Caco-2 (cell line): ENCODE results near the gene TGFB2. TPM values are rescaled to one million over a fixed set of nuclear protein-coding genes. Genes with fewer than 3 reads are reported as not detected.

Experiments
- BruUV-seq: library from RNA; stranded (reverse); fragments of 400-500 nt; replicated peaks from 2 replicates; lab custom pipeline; 2021; lab: Mats Ljungman, UMichigan
- CTCF ChIA-PET: fragments of 300-600 bp; sonication (Branson Sonifier 250); formaldehyde crosslinking; loops from one replicate; lab custom pipeline; 2022; ENCODE audit warnings: antibody characterized with exemption; lab: Charles Lee
- POLR2A ChIA-PET: fragments of 300-600 bp; sonication (Branson Sonifier 250); formaldehyde crosslinking; loops from one replicate; lab custom pipeline; 2022; ENCODE audit warnings: antibody characterized with exemption; lab: Charles Lee
- DNase-seq, 2 experiments: peaks; one replicate each; pipeline versions ENCODE4 v3.0.0 to v3.0.0-alpha.2; 2020 to 2022
- H3K27me3 ChIP-seq: replicated peaks from 2 replicates; pipeline ENCODE4 v1.6.0; 2011; ENCODE audit warnings: low read length; ENCODE audit not compliant: control insufficient read depth, insufficient read depth
- H3K36me3 ChIP-seq: 2 replicates; pipeline ENCODE4 v1.5.1; 2011; ENCODE audit warnings: low read length; ENCODE audit not compliant: control insufficient read depth, insufficient read depth
- H3K4me1 ChIP-seq: fragments of 250-450 bp; sonication (Bioruptor Pico); 2 replicates; pipeline ENCODE4 v1.5.1; 2020; ENCODE audit warnings: mild to moderate bottlenecking
- H3K4me3 ChIP-seq: 2 replicates; pipeline ENCODE4 v1.5.1; 2011; ENCODE audit warnings: low read depth, mild to moderate bottlenecking, control low read depth, low read length
- H3K9me3 ChIP-seq: fragments of 250-450 bp; sonication (Bioruptor Pico); 2 replicates; pipeline ENCODE4 v1.5.1; 2020; ENCODE audit warnings: mild to moderate bottlenecking, moderate library complexity
- H3K27ac Mint-ChIP-seq: one replicate; pipeline ENCODE4 v1.8.0; 2022; ENCODE audit warnings: mixed read lengths; ENCODE audit not compliant: unreplicated experiment
- H3K27me3 Mint-ChIP-seq: one replicate; pipeline ENCODE4 v1.8.0; 2022; ENCODE audit warnings: mixed read lengths; ENCODE audit not compliant: insufficient read depth, unreplicated experiment
- H3K36me3 Mint-ChIP-seq: one replicate; pipeline ENCODE4 v1.8.0; 2022; ENCODE audit warnings: mild to moderate bottlenecking, mixed read lengths; ENCODE audit not compliant: insufficient read depth, unreplicated experiment
- H3K4me1 Mint-ChIP-seq: one replicate; pipeline ENCODE4 v1.8.0; 2022; ENCODE audit warnings: low read depth, mixed read lengths; ENCODE audit not compliant: unreplicated experiment
- H3K4me3 Mint-ChIP-seq: one replicate; pipeline ENCODE4 v1.8.0; 2022; ENCODE audit warnings: mild to moderate bottlenecking, moderate library complexity, mixed read lengths; ENCODE audit not compliant: unreplicated experiment
- H3K9me3 Mint-ChIP-seq: one replicate; pipeline ENCODE4 v1.8.0; 2022; ENCODE audit warnings: mixed read lengths; ENCODE audit not compliant: unreplicated experiment
- intact Hi-C: fragments of 100-400 bp; cut with micrococcal nuclease; formaldehyde crosslinking; loops from one replicate; pipeline ENCODE4 v1.10.0; 2022; ENCODE audit not compliant: unreplicated experiment
- total RNA-seq: library from RNA; stranded (reverse); gene quantifications from 2 replicates; pipeline ENCODE4 v1.2.3, GENCODE V29; 2022
- TF ChIP-seq, protein P1 (sequence below), 2 experiments: fragments of 200-600 bp in 1 of 2; IDR thresholded peaks; 1 replicate in 1 of 2; 2 replicates in 1 of 2; pipeline versions ENCODE4 v1.5.1 to v1.8.0; 2011 to 2022; ENCODE audit warnings: antibody characterized with exemption in 1 of 2, control low read depth in 1 of 2, inconsistent platforms in 1 of 2, low read depth in 1 of 2, low read length in 1 of 2, mild to moderate bottlenecking in 1 of 2, moderate library complexity in 1 of 2; ENCODE audit not compliant: insufficient read depth in 1 of 2, severe bottlenecking in 1 of 2, unreplicated experiment in 1 of 2

The TGFB2 gene
- total RNA-seq, 1 experiment from 2014 or later, result 14.2 TPM

DNA sequence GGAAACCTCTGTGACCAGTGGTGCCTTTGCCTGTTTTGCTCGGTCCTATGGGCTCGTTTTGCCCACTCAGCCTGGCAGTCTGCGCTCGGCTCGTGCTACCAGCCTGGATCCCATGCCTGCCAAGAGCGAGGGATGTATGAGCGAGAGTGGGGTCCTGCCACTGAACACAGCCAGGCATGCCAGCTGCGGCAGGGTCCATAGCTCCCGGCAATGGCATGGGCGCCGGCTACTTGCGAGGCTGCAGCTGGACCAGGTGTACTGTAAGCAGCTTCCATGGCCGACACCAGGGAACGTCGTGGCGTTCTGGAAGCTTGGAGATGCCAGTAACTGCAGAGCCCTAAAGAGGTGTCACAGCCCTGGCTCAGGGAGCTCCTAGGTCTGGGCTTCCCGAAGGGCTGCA is 22.4 kb upstream of the TGFB2 start:
- TF ChIP-seq, protein P1, sequence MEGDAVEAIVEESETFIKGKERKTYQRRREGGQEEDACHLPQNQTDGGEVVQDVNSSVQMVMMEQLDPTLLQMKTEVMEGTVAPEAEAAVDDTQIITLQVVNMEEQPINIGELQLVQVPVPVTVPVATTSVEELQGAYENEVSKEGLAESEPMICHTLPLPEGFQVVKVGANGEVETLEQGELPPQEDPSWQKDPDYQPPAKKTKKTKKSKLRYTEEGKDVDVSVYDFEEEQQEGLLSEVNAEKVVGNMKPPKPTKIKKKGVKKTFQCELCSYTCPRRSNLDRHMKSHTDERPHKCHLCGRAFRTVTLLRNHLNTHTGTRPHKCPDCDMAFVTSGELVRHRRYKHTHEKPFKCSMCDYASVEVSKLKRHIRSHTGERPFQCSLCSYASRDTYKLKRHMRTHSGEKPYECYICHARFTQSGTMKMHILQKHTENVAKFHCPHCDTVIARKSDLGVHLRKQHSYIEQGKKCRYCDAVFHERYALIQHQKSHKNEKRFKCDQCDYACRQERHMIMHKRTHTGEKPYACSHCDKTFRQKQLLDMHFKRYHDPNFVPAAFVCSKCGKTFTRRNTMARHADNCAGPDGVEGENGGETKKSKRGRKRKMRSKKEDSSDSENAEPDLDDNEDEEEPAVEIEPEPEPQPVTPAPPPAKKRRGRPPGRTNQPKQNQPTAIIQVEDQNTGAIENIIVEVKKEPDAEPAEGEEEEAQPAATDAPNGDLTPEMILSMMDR (IDR thresholded peaks at IDR 0.05; ENCODE audit: insufficient read depth in 1 of 2, low read depth in 1 of 2, low read length in 1 of 2, severe bottlenecking in 1 of 2, unreplicated experiment in 1 of 2), result no peak
- no peaks in the 10 kb centered on the region for H3K4me1 ChIP-seq
- no peaks in the 10 kb centered on the region for H3K27me3 ChIP-seq
- H3K4me3 Mint-ChIP-seq, result no peak overlapping the region
- no peaks in the 10 kb centered on the region for H3K4me1 Mint-ChIP-seq
- intact Hi-C loops, result no loop called here
- BruUV-seq, result no TSS peak
- 0 out of 2 replicates have a peak, but pooled peaks cover 1% of the 10 kb centered on the region for H3K36me3 ChIP-seq
- no peaks in the 10 kb centered on the region for H3K9me3 ChIP-seq
- no peaks in the 10 kb centered on the region for H3K9me3 Mint-ChIP-seq
- peak overlapping the region; percentile 45 for H3K27ac Mint-ChIP-seq
- CTCF ChIA-PET, result no interaction called here
- H3K36me3 Mint-ChIP-seq, result peaks cover 18% of the 10 kb centered on the region
- POLR2A ChIA-PET, result no interaction called here
- no peak overlapping the region for H3K4me3 ChIP-seq
- no peaks in the 10 kb centered on the region for H3K27me3 Mint-ChIP-seq
- DNase-seq, result no peak

DNA sequence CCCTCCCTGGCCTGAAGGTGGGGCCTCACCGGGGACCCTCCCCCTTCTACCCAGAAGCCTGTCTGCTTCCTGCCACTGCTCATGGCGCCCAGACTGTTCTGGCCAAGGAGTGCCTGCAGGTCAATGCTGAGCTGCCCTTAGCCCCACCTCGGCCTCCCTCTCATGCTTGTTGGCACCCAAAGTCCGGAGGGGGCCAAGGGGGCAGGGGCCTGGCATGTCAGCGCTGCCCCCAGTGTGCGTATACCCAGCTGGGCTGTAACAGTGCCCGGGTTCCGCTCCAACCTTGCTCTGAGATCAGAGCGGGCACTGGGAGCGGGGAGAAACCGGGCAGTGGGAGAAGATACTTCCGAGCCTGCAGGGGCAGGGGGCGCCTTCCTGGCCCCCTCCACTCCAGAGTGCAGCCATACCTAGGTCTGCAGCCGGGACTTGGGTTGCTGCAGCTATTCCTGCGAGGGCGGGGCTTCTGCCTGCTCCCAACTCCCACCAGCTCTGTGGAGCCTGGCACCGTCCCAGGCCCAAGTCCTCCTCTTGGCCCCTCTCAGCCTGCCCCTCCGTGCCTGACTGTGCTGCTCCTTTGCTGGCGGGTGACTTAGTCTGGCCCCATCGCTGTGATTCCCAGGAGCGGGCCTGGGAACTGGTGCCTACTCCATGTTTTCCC is 21.4 kb upstream of the TGFB2 start:
- CTCF ChIA-PET, result no interaction called here

DNA sequence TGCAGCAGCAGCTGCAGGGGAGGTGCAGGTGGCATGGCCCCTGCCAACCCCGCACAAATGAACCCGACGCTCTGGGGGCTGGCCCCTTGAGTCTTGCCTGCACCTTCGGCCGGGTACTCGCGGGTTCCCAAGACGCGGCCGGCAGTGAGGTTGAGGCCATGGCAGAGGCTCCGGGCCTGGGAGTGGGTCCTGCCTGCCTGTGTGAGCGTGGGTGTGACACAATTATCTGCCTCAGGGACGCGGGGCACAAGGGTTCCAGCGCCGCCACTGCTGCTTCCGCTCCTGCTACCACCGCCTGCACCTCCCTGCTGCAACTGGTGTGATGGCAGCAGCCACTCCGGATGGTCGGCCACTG is 20.9 kb upstream of the TGFB2 start:
- peaks cover 27% of the 10 kb centered on the region for H3K36me3 Mint-ChIP-seq
- Histone ChIP-seq H3K4me1 (no peaks in the 10 kb centered on the region), H3K9me3 (no peaks in the 10 kb centered on the region), H3K36me3 (0 out of 2 replicates have a peak, but pooled peaks cover 1% of the 10 kb centered on the region), H3K27me3 (no peaks in the 10 kb centered on the region), H3K4me3 (no peak overlapping the region)
- no peak overlapping the region for H3K27ac Mint-ChIP-seq
- CTCF ChIA-PET, result no interaction called here
- H3K4me3 Mint-ChIP-seq, result no peak overlapping the region
- no peaks in the 10 kb centered on the region for H3K27me3 Mint-ChIP-seq
- BruUV-seq, result no TSS peak
- no peaks in the 10 kb centered on the region for H3K4me1 Mint-ChIP-seq
- intact Hi-C loops, result no loop called here
- no peaks in the 10 kb centered on the region for H3K9me3 Mint-ChIP-seq
- TF ChIP-seq, protein P1 (IDR thresholded peaks at IDR 0.05; ENCODE audit: insufficient read depth in 1 of 2, low read depth in 1 of 2, low read length in 1 of 2, severe bottlenecking in 1 of 2, unreplicated experiment in 1 of 2), result no peak
- POLR2A ChIA-PET, result no interaction called here
- DNase-seq, result no peak

More for the DNA sequence above, 21.4 kb upstream of the TGFB2 start:
- intact Hi-C loops, result no loop called here
- Histone ChIP-seq H3K9me3 (no peaks in the 10 kb centered on the region), H3K36me3 (0 out of 2 replicates have a peak, but pooled peaks cover 1% of the 10 kb centered on the region), H3K4me3 (no peak overlapping the region), H3K27me3 (no peaks in the 10 kb centered on the region), H3K4me1 (no peaks in the 10 kb centered on the region)
- Mint-ChIP-seq H3K9me3 (no peaks in the 10 kb centered on the region), H3K36me3 (peaks cover 26% of the 10 kb centered on the region), H3K4me3 (no peak overlapping the region), H3K4me1 (no peaks in the 10 kb centered on the region), H3K27ac (no peak overlapping the region), H3K27me3 (no peaks in the 10 kb centered on the region)
- TF ChIP-seq, protein P1 (IDR thresholded peaks at IDR 0.05; ENCODE audit: insufficient read depth in 1 of 2, low read depth in 1 of 2, low read length in 1 of 2, severe bottlenecking in 1 of 2, unreplicated experiment in 1 of 2), result no peak
- no TSS peak for BruUV-seq
- POLR2A ChIA-PET, result no interaction called here
- DNase-seq, result no peak
